T-helper 2 cell (primary cell): ENCODE measurements around the gene MFRP.

Experiments
- DNase-seq, 5 experiments: peaks; one replicate each; pipeline versions ENCODE4 v3.0.0 to v3.0.0-alpha.2; 2012 to 2022

The MFRP gene

GRCh38 chr11:119372260-119373058, 26.0 kb upstream of the MFRP start:
- no peak for DNase-seq

GRCh38 chr11:119371778-119372182, 25.3 kb upstream of the MFRP start:
- DNase-seq = no peak

- DNase-seq = no peak
Measured at GRCh38 chr11:119371067-119371601, 24.6 kb upstream of the MFRP start.

- peak in 2 of 5 experiments; percentile 49 to 56 for DNase-seq
Measured at GRCh38 chr11:119370486-119371046, 24.1 kb upstream of the MFRP start.

- no peak for DNase-seq
Measured at GRCh38 chr11:119369132-119369925, 22.8 kb upstream of the MFRP start.

- no peak for DNase-seq
Measured at GRCh38 chr11:119368121-119369034, 21.9 kb upstream of the MFRP start.

GRCh38 chr11:119367661-119368120, 21.2 kb upstream of the MFRP start:
- DNase-seq = no peak

GRCh38 chr11:119366690-119367620, 20.4 kb upstream of the MFRP start:
- no peak for DNase-seq

- no peak for DNase-seq
Measured at GRCh38 chr11:119365071-119365591, 18.6 kb upstream of the MFRP start.

GRCh38 chr11:119363851-119364590, 17.5 kb upstream of the MFRP start:
- DNase-seq = peak; percentile 31 to 48 (median 35)

- no peak for DNase-seq
Measured at GRCh38 chr11:119363081-119363850, 16.8 kb upstream of the MFRP start.

GRCh38 chr11:119362741-119363080, 16.2 kb upstream of the MFRP start:
- no peak for DNase-seq

GRCh38 chr11:119361941-119362725, 15.6 kb upstream of the MFRP start:
- no peak for DNase-seq

GRCh38 chr11:119361056-119361787, 14.7 kb upstream of the MFRP start:
- peak in 2 of 5 experiments; percentile 28 to 32 for DNase-seq

GRCh38 chr11:119359365-119360214, 13.1 kb upstream of the MFRP start:
- DNase-seq = no peak

GRCh38 chr11:119357074-119357473, 10.6 kb upstream of the MFRP start:
- no peak for DNase-seq
